Endothelial cell of umbilical vein (primary cell): ENCODE measurements around the gene AKT3.

Experiments used
- JUN ChIP-seq: IDR thresholded peaks from 2 replicates; pipeline ENCODE4 v1.6.1; 2011; ENCODE audit warnings: borderline replicate concordance, low read depth; ENCODE audit not compliant: insufficient read length, insufficient read depth
- POLR2A ChIP-seq: IDR thresholded peaks from 2 replicates; pipeline ENCODE4 v1.6.1; 2012; ENCODE audit warnings: low read depth, mild to moderate bottlenecking, control low read depth, low read length
- TF ChIP-seq, protein P1 (sequence below): IDR thresholded peaks from 2 replicates; pipeline ENCODE4 v1.6.1; 2011; ENCODE audit not compliant: insufficient read depth, insufficient read length
- TF ChIP-seq, protein P2 (sequence below), 2 donors: IDR thresholded peaks; 1 replicate in 1 of 2; 2 replicates in 1 of 2; pipeline ENCODE4 v1.5.1; 2011; ENCODE audit warnings: low read length in 2 of 2, mild to moderate bottlenecking in 2 of 2, moderate library complexity in 2 of 2, control low read depth in 1 of 2, inconsistent platforms in 1 of 2, low read depth in 1 of 2; ENCODE audit not compliant: insufficient read depth in 1 of 2; ENCODE audit errors: extremely low read depth in 1 of 2

DNA sequence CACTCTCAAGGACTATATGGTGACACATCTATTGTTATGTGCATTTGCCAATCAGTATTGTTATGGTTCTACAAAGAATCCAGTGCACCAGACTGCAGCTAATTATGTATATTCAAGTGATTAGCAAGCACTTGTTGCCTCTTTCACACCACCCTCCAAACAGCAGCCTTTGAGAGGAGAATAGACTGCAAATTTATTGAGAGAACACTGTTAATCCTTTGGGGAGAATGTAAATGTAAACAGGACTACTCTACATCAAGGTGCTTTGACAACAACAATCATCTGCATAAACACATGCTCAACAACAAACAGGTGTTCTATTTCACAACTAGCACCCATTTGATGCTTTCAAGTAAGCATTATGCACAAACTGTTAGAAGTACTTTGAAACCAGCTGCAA is 117.4 kb downstream of the AKT3 start:
- TF ChIP-seq JUN: no peak
- TF ChIP-seq, protein P1, sequence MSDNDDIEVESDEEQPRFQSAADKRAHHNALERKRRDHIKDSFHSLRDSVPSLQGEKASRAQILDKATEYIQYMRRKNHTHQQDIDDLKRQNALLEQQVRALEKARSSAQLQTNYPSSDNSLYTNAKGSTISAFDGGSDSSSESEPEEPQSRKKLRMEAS: no peak
- TF ChIP-seq POLR2A: no peak
- TF ChIP-seq, protein P2, sequence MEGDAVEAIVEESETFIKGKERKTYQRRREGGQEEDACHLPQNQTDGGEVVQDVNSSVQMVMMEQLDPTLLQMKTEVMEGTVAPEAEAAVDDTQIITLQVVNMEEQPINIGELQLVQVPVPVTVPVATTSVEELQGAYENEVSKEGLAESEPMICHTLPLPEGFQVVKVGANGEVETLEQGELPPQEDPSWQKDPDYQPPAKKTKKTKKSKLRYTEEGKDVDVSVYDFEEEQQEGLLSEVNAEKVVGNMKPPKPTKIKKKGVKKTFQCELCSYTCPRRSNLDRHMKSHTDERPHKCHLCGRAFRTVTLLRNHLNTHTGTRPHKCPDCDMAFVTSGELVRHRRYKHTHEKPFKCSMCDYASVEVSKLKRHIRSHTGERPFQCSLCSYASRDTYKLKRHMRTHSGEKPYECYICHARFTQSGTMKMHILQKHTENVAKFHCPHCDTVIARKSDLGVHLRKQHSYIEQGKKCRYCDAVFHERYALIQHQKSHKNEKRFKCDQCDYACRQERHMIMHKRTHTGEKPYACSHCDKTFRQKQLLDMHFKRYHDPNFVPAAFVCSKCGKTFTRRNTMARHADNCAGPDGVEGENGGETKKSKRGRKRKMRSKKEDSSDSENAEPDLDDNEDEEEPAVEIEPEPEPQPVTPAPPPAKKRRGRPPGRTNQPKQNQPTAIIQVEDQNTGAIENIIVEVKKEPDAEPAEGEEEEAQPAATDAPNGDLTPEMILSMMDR (IDR thresholded peaks at IDR 0.05; ENCODE audit: extremely low read depth in 1 of 2, insufficient read depth in 1 of 2, low read depth in 1 of 2, low read length in 2 of 2): no peak
